Measurements from ENCODE around the gene CLIP4. TPM values are rescaled to one million over a fixed set of nuclear protein-coding genes. Genes with fewer than 3 reads are reported as not detected.
"Not testable (repeated sequence)": the region's sequence is repeated elsewhere in the genome, so short reads cannot be mapped to it uniquely, and the experiment has no call there.

Gene CLIP4
- total and polyA plus RNA-seq, 4 donors: 14.4 to 45.0 (median 19.9) TPM

- Histone ChIP-seq H3K4me1 (ENCODE audit: control insufficient read depth, insufficient read depth, low read length) (peaks cover 43% of the 10 kb centered on the region), H3K27me3 (ENCODE audit: control insufficient read depth, insufficient read depth, low read length) (no peaks in the 10 kb centered on the region), H3K4me3 (ENCODE audit: low read depth, low read length) (no peak overlapping the region), H3K36me3 (ENCODE audit: control insufficient read depth, insufficient read depth, low read length) (peaks cover 4% of the 10 kb centered on the region), H3K27ac (ENCODE audit: low read depth, low read length) (no peak overlapping the region), H3K9me3 (ENCODE audit: control insufficient read depth, insufficient read depth, low read length) (no peaks in the 10 kb centered on the region)
- DNase-seq (ENCODE audit: low read depth in 4 of 6, low spot score in 6 of 6): no peak
- 92% methylated on average over 12 of the region's 12 CpGs for WGBS (ENCODE audit: insufficient coverage)
These were observed 42.1 kb upstream of the CLIP4 start for GRCh38 chr2:29072971-29073725.

- Histone ChIP-seq H3K27me3 (ENCODE audit: control insufficient read depth, insufficient read depth, low read length) (no peaks in the 10 kb centered on the region), H3K4me1 (ENCODE audit: control insufficient read depth, insufficient read depth, low read length) (peaks cover 43% of the 10 kb centered on the region), H3K36me3 (ENCODE audit: control insufficient read depth, insufficient read depth, low read length) (peaks cover 4% of the 10 kb centered on the region), H3K27ac (ENCODE audit: low read depth, low read length) (no peak overlapping the region), H3K4me3 (ENCODE audit: low read depth, low read length) (no peak overlapping the region), H3K9me3 (ENCODE audit: control insufficient read depth, insufficient read depth, low read length) (no peaks in the 10 kb centered on the region)
- 94% methylated on average over 2 of the region's 4 CpGs for WGBS (ENCODE audit: insufficient coverage)
- DNase-seq (ENCODE audit: low read depth in 4 of 6, low spot score in 6 of 6): no peak
These were observed 41.3 kb upstream of the CLIP4 start for GRCh38 chr2:29073933-29074332.

GRCh38 chr2:29074411-29074810 is 40.8 kb upstream of the CLIP4 start, which contains the start of gene PCARE:
Gene PCARE (minus strand): TSS chr2:29074523. CDS start chr2:29074261, 262 bp downstream.
- H3K36me3 ChIP-seq (ENCODE audit: control insufficient read depth, insufficient read depth, low read length): peaks cover 4% of the 10 kb centered on the region
- peak in 2 of 6 donors; percentile 38 to 71 for DNase-seq (ENCODE audit: low read depth in 4 of 6, low spot score in 6 of 6)
- no peak within 1 kb of the TSS for H3K4me3 ChIP-seq (ENCODE audit: low read depth, low read length)
- H3K27ac ChIP-seq (ENCODE audit: low read depth, low read length): peak within 1 kb of the TSS; percentile 21
- 70% methylated on average over 5 of the region's 8 CpGs for WGBS (ENCODE audit: insufficient coverage)
- no peaks in the 10 kb centered on the region for H3K27me3 ChIP-seq (ENCODE audit: control insufficient read depth, insufficient read depth, low read length)
- H3K9me3 ChIP-seq (ENCODE audit: control insufficient read depth, insufficient read depth, low read length): no peaks in the 10 kb centered on the region
- H3K4me1 ChIP-seq (ENCODE audit: control insufficient read depth, insufficient read depth, low read length): peaks cover 43% of the 10 kb centered on the region

GRCh38 chr2:29075894-29076705 is 39.1 kb upstream of the CLIP4 start:
- Histone ChIP-seq H3K4me1 (ENCODE audit: control insufficient read depth, insufficient read depth, low read length) (peaks cover 38% of the 10 kb centered on the region), H3K4me3 (ENCODE audit: low read depth, low read length) (no peak overlapping the region), H3K9me3 (ENCODE audit: control insufficient read depth, insufficient read depth, low read length) (peaks cover 4% of the 10 kb centered on the region), H3K36me3 (ENCODE audit: control insufficient read depth, insufficient read depth, low read length) (peaks cover 4% of the 10 kb centered on the region), H3K27me3 (ENCODE audit: control insufficient read depth, insufficient read depth, low read length) (no peaks in the 10 kb centered on the region), H3K27ac (ENCODE audit: low read depth, low read length) (peak overlapping the region; percentile 76)
- WGBS (ENCODE audit: insufficient coverage): 11% methylated on average over 9 of the region's 14 CpGs
- peak in 2 of 6 donors; percentile 57 to 78 for DNase-seq (ENCODE audit: low read depth in 4 of 6, low spot score in 6 of 6)

- WGBS (ENCODE audit: insufficient coverage): 100% methylated on average over 7 of the region's 7 CpGs
- no peak for DNase-seq (ENCODE audit: low read depth in 4 of 6, low spot score in 6 of 6)
These were observed 35.3 kb upstream of the CLIP4 start for GRCh38 chr2:29079887-29080286.

GRCh38 chr2:29080886-29081743 is 34.1 kb upstream of the CLIP4 start:
- WGBS (ENCODE audit: insufficient coverage): 89% methylated on average over 7 of the region's 12 CpGs
- no peaks in the 10 kb centered on the region for H3K36me3 ChIP-seq (ENCODE audit: control insufficient read depth, insufficient read depth, low read length)
- DNase-seq (ENCODE audit: low read depth in 4 of 6, low spot score in 6 of 6): no peak
- H3K4me1 ChIP-seq (ENCODE audit: control insufficient read depth, insufficient read depth, low read length): peaks cover 4% of the 10 kb centered on the region
- H3K27ac ChIP-seq (ENCODE audit: low read depth, low read length): no peak overlapping the region
- peaks cover 4% of the 10 kb centered on the region for H3K9me3 ChIP-seq (ENCODE audit: control insufficient read depth, insufficient read depth, low read length)
- H3K4me3 ChIP-seq (ENCODE audit: low read depth, low read length): no peak overlapping the region
- no peaks in the 10 kb centered on the region for H3K27me3 ChIP-seq (ENCODE audit: control insufficient read depth, insufficient read depth, low read length)

More at GRCh38 chr2:29079887-29080286, 35.3 kb upstream of the CLIP4 start:
- Histone ChIP-seq H3K36me3 (ENCODE audit: control insufficient read depth, insufficient read depth, low read length) (no peaks in the 10 kb centered on the region), H3K27ac (ENCODE audit: low read depth, low read length) (no peak overlapping the region), H3K9me3 (ENCODE audit: control insufficient read depth, insufficient read depth, low read length) (peaks cover 4% of the 10 kb centered on the region), H3K4me1 (ENCODE audit: control insufficient read depth, insufficient read depth, low read length) (peaks cover 13% of the 10 kb centered on the region), H3K27me3 (ENCODE audit: control insufficient read depth, insufficient read depth, low read length) (no peaks in the 10 kb centered on the region), H3K4me3 (ENCODE audit: low read depth, low read length) (no peak overlapping the region)

- Histone ChIP-seq H3K9me3 (ENCODE audit: control insufficient read depth, insufficient read depth, low read length) (peaks cover 4% of the 10 kb centered on the region), H3K4me3 (ENCODE audit: low read depth, low read length) (no peak overlapping the region), H3K36me3 (ENCODE audit: control insufficient read depth, insufficient read depth, low read length) (no peaks in the 10 kb centered on the region), H3K27ac (ENCODE audit: low read depth, low read length) (no peak overlapping the region), H3K27me3 (ENCODE audit: control insufficient read depth, insufficient read depth, low read length) (no peaks in the 10 kb centered on the region), H3K4me1 (ENCODE audit: control insufficient read depth, insufficient read depth, low read length) (no peaks in the 10 kb centered on the region)
- DNase-seq (ENCODE audit: low read depth in 4 of 6, low spot score in 6 of 6): no peak
- 100% methylated on average over 2 of the region's 5 CpGs for WGBS (ENCODE audit: insufficient coverage)
These were observed 32.3 kb upstream of the CLIP4 start for GRCh38 chr2:29082804-29083495.

GRCh38 chr2:29084554-29084953 is 30.7 kb upstream of the CLIP4 start:
- H3K4me3 ChIP-seq (ENCODE audit: low read depth, low read length): no peak overlapping the region
- H3K9me3 ChIP-seq (ENCODE audit: control insufficient read depth, insufficient read depth, low read length): peaks cover 4% of the 10 kb centered on the region
- H3K27ac ChIP-seq (ENCODE audit: low read depth, low read length): no peak overlapping the region
- H3K36me3 ChIP-seq (ENCODE audit: control insufficient read depth, insufficient read depth, low read length): no peaks in the 10 kb centered on the region
- WGBS (ENCODE audit: insufficient coverage): no CpG with 5 or more reads among the region's 1 CpG
- no peak for DNase-seq (ENCODE audit: low read depth in 4 of 6, low spot score in 6 of 6)
- no peaks in the 10 kb centered on the region for H3K27me3 ChIP-seq (ENCODE audit: control insufficient read depth, insufficient read depth, low read length)
- no peaks in the 10 kb centered on the region for H3K4me1 ChIP-seq (ENCODE audit: control insufficient read depth, insufficient read depth, low read length)

GRCh38 chr2:29090311-29090710 is 24.9 kb upstream of the CLIP4 start:
- not testable (repeated sequence) for H3K4me3 ChIP-seq (ENCODE audit: low read depth, low read length); H3K27me3 ChIP-seq (ENCODE audit: control insufficient read depth, insufficient read depth, low read length); H3K4me1 ChIP-seq (ENCODE audit: control insufficient read depth, insufficient read depth, low read length); H3K9me3 ChIP-seq (ENCODE audit: control insufficient read depth, insufficient read depth, low read length); DNase-seq (ENCODE audit: low read depth in 4 of 6, low spot score in 6 of 6); H3K36me3 ChIP-seq (ENCODE audit: control insufficient read depth, insufficient read depth, low read length); H3K27ac ChIP-seq (ENCODE audit: low read depth, low read length)
- over 99% methylated on average over 7 of the region's 7 CpGs for WGBS (ENCODE audit: insufficient coverage)

All from spinal cord (tissue), 10 donors.